HEK293T (cell line): ENCODE measurements around the gene CEACAM19.

Source experiments
- CTCF ChIA-PET: fragments of 350-600 bp; formaldehyde crosslinking; extraction: SDS; loops from one replicate; lab custom pipeline; 2021; ENCODE audit warnings: antibody characterized with exemption, inconsistent platforms; lab: Yijun Ruan, JAX
- POLR2A ChIA-PET: fragments of 350-600 bp; formaldehyde crosslinking; extraction: SDS; loops from one replicate; lab custom pipeline; 2020; ENCODE audit warnings: antibody characterized with exemption, inconsistent platforms; lab: Yijun Ruan, JAX
- DNase-seq: peaks from one replicate; pipeline ENCODE4 v3.0.0; 2012; ENCODE audit warnings: mixed read lengths; ENCODE audit errors: extremely low spot score
- ARNT ChIP-seq: fragments of 450-650 bp; IDR thresholded peaks from 2 replicates; pipeline ENCODE4 v1.6.1; 2017; ENCODE audit warnings: mild to moderate bottlenecking
- BHLHE40 ChIP-seq: fragments of 450-650 bp; IDR thresholded peaks from 2 replicates; pipeline ENCODE4 v1.6.1; 2016; ENCODE audit warnings: mild to moderate bottlenecking, moderate library complexity, borderline replicate concordance
- CTBP1 ChIP-seq: fragments of 450-650 bp; IDR thresholded peaks from 2 replicates; pipeline ENCODE4 v1.6.1; 2016; ENCODE audit warnings: borderline replicate concordance
- ELF4 ChIP-seq: fragments of 450-650 bp; IDR thresholded peaks from 2 replicates; pipeline ENCODE4 v1.6.1; 2017; ENCODE audit warnings: antibody characterized with exemption
- FOXA1 ChIP-seq: fragments of 450-650 bp; IDR thresholded peaks from 2 replicates; pipeline ENCODE4 v1.6.1; 2016; ENCODE audit warnings: mild to moderate bottlenecking
- FOXK2 ChIP-seq: fragments of 450-650 bp; IDR thresholded peaks from 2 replicates; pipeline ENCODE4 v1.6.1; 2016; ENCODE audit warnings: mild to moderate bottlenecking
- FOXM1 ChIP-seq: fragments of 450-650 bp; IDR thresholded peaks from 2 replicates; pipeline ENCODE4 v1.6.1; 2017; ENCODE audit warnings: mild to moderate bottlenecking, borderline replicate concordance
- HDGF ChIP-seq: fragments of 450-650 bp; IDR thresholded peaks from 2 replicates; pipeline ENCODE4 v1.6.1; 2017; ENCODE audit warnings: antibody characterized with exemption, borderline replicate concordance
- L3MBTL2 ChIP-seq: fragments of 450-650 bp; conservative IDR thresholded peaks from 2 replicates; pipeline ENCODE4 v1.6.1; 2016; ENCODE audit warnings: mild to moderate bottlenecking
- LEF1 ChIP-seq: fragments of 450-650 bp; IDR thresholded peaks from 2 replicates; pipeline ENCODE4 v1.6.1; 2017; ENCODE audit warnings: mild to moderate bottlenecking, borderline replicate concordance
- NFRKB ChIP-seq: fragments of 450-650 bp; IDR thresholded peaks from 2 replicates; pipeline ENCODE4 v1.6.1; 2016; ENCODE audit warnings: mild to moderate bottlenecking, moderate library complexity
- SP1 ChIP-seq: fragments of 450-650 bp; IDR thresholded peaks from 2 replicates; pipeline ENCODE4 v1.6.1; 2017
- SUZ12 ChIP-seq: fragments of 450-650 bp; IDR thresholded peaks from 2 replicates; pipeline ENCODE4 v1.6.1; 2016; ENCODE audit warnings: mild to moderate bottlenecking
- TARDBP ChIP-seq: fragments of 450-650 bp; IDR thresholded peaks from 2 replicates; pipeline ENCODE4 v1.6.1; 2016
- ZNF384 ChIP-seq: fragments of 450-650 bp; IDR thresholded peaks from 2 replicates; pipeline ENCODE4 v1.6.1; 2016
- TF ChIP-seq, protein P1 (sequence below): fragments of 450-650 bp; IDR thresholded peaks from 2 replicates; pipeline ENCODE4 v1.6.1; 2016

CEACAM19 gene

DNA sequence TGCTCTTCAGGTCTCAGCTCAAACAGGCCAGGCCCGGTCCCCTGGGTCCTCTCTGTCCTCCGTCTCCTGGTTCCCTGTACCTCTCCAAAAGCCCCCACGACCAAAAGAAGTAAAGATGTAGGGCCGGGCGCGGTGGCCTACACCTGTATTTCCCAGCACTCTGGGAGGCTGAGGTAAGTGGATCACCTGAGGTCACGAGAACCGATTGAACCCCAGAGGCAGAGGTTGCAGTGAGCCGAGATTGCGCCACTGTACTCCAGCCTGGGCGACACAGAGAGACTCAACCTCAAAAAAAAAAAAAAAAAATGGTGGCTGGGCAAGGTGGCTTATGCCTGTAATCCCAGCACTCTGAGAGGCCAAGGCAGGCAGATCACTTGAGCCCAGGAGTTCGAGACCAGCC, 55.2 kb downstream of the CEACAM19 start:
- TF ChIP-seq FOXA1 (no peak), CTBP1 (no peak), L3MBTL2 (no peak), ARNT (no peak), ZNF384 (no peak), TARDBP (no peak), BHLHE40 (no peak), FOXM1 (no peak), FOXK2 (no peak), SP1 (no peak), LEF1 (no peak), ELF4 (no peak), NFRKB (no peak)
- TF ChIP-seq, protein P1, sequence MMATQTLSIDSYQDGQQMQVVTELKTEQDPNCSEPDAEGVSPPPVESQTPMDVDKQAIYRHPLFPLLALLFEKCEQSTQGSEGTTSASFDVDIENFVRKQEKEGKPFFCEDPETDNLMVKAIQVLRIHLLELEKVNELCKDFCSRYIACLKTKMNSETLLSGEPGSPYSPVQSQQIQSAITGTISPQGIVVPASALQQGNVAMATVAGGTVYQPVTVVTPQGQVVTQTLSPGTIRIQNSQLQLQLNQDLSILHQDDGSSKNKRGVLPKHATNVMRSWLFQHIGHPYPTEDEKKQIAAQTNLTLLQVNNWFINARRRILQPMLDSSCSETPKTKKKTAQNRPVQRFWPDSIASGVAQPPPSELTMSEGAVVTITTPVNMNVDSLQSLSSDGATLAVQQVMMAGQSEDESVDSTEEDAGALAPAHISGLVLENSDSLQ, result no peak
- POLR2A ChIA-PET, result no interaction called here
- no peak for DNase-seq
- CTCF ChIA-PET, result interaction anchor here (0.6 kb wide), 1 partner anchor 13 kb away, joined by 3 read pairs; no protein-coding TSS in a partner anchor

DNA sequence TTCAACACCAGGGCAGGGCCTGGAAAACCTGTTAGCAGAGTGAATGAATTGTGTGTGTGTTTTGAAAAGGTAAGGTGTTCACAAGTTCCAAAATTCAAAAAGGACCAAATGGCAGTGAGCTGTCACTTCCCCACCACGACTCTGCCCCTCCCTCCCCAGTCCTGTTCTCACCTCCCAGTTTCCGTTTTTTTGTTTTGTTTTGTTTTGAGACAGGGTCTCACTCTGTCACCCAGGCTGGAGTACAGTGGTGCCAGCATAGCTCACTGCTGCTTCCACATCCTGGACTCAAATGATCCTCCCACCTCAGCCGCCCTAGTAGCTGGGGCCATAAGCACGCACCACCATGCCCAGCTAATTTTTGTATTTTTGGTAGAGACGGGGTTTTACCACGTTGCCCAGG, 56.9 kb downstream of the CEACAM19 start:
- ChIA-PET CTCF (interaction anchor here (0.5 kb wide), 1 partner anchor 129 kb away, joined by 3 read pairs; no protein-coding TSS in a partner anchor), POLR2A (interaction anchor here (1.2 kb wide), 1 partner anchor 43 kb away, joined by 3 read pairs; no protein-coding TSS in a partner anchor)
- no peak for DNase-seq
- TF ChIP-seq, protein P1, result no peak
- TF ChIP-seq NFRKB (no peak), SUZ12 (no peak), BHLHE40 (no peak), CTBP1 (no peak), ARNT (no peak), HDGF (no peak), FOXK2 (no peak), L3MBTL2 (no peak), FOXA1 (no peak), TARDBP (no peak), FOXM1 (no peak), LEF1 (no peak), SP1 (no peak), ZNF384 (no peak), ELF4 (no peak)

DNA sequence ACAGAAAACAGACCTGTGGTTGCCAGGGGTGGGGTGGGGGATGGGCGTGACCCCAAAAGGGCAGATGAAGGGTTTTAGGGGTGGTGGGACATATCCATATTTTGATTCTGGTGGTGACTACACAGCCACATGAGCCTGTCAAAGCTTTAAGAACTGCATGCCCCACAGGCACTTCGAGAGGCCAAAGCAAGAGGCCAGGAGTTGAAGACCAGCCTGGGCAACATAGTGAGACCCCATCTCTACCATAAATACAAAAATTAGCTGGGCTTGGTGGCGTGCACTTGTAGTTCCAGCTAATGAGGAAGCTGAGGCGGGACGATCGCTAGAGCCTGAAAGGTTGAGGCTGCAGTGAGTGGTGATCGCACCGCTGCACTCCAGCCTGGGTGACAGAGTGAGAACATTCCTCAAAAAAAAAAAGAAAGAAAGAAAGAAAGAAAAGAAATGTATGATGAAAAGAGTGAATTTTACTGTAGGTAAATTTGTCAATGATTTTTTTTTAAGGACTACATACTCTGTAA, 58.3 kb downstream of the CEACAM19 start:
- CTCF ChIA-PET, result no interaction called here
- no peak for TF ChIP-seq FOXK2
- TF ChIP-seq, protein P1, result no peak
- no peak for TF ChIP-seq FOXA1
- no peak for TF ChIP-seq LEF1
- TF ChIP-seq HDGF, result no peak
- TF ChIP-seq SP1, result no peak
- TF ChIP-seq BHLHE40, result no peak
- TF ChIP-seq NFRKB, result no peak
- no peak for TF ChIP-seq SUZ12
- no peak for TF ChIP-seq ZNF384
- no peak for TF ChIP-seq ARNT
- no peak for TF ChIP-seq ELF4
- no peak for TF ChIP-seq L3MBTL2
- TF ChIP-seq FOXM1, result no peak
- TF ChIP-seq TARDBP, result no peak
- POLR2A ChIA-PET, result no interaction called here
- no peak for DNase-seq

DNA sequence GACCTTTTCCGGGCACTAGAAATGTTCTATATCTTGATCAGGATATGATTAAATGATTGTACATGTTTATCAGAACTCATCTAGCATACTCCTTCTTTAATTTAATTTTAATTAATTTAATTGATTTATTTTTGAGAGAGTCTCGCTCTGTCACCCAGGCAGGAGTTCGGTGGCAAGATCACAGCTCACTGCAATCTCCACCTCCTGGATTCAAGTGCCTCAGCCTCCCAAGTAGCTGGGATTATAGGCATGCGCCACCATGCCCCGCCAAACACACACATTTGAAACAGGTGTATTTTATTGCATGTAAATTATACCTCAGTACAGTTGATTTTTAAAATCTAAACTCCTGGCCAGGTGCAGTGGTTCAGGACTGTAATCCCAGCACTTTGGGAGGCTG, 59.8 kb downstream of the CEACAM19 start:
- POLR2A ChIA-PET, result no interaction called here
- TF ChIP-seq SUZ12, result no peak
- no peak for TF ChIP-seq NFRKB
- no peak for TF ChIP-seq FOXK2
- no peak for TF ChIP-seq ARNT
- no peak for TF ChIP-seq L3MBTL2
- TF ChIP-seq FOXM1, result no peak
- TF ChIP-seq BHLHE40, result no peak
- TF ChIP-seq TARDBP, result no peak
- TF ChIP-seq CTBP1, result no peak
- no peak for TF ChIP-seq LEF1
- no peak for TF ChIP-seq HDGF
- TF ChIP-seq FOXA1, result no peak
- TF ChIP-seq ZNF384, result no peak
- TF ChIP-seq, protein P1, result no peak
- TF ChIP-seq ELF4, result no peak
- TF ChIP-seq SP1, result no peak
- CTCF ChIA-PET, result no interaction called here
- DNase-seq, result no peak

DNA sequence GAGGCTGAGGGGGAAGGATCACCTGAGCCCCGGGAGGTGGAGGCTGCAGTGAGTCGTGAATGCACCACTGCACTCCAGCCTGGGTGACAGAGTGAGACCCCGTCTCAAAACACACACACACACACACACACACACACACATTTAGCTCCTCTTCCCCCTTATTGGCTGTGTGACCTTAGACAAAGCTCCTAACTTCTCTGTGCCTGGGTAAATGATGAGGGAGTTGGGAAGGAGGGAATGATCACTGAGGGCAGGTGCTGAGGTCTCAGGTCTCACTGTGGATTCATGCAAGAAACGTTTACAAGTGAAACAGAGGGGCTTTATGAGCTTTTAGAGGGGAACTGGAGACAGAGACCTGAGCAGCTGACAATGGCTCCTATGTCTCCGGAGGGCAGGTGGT, 60.3 kb downstream of the CEACAM19 start:
- no peak for TF ChIP-seq ZNF384
- no peak for TF ChIP-seq BHLHE40
- TF ChIP-seq FOXK2, result no peak
- no peak for TF ChIP-seq TARDBP
- no peak for TF ChIP-seq ARNT
- no peak for TF ChIP-seq SP1
- TF ChIP-seq L3MBTL2, result no peak
- TF ChIP-seq SUZ12, result no peak
- TF ChIP-seq FOXM1, result no peak
- TF ChIP-seq HDGF, result no peak
- TF ChIP-seq LEF1, result no peak
- TF ChIP-seq ELF4, result no peak
- ChIA-PET CTCF (interaction anchor here (1.4 kb wide), 1 partner anchor 8 kb away, joined by 4 read pairs; no protein-coding TSS in a partner anchor), POLR2A (no interaction called here)
- no peak for DNase-seq
